GM19193 (cell line): ENCODE measurements around the gene PIGQ.

Experiments used
- POLR2A ChIP-seq: IDR thresholded peaks from 4 replicates; pipeline ENCODE4 v1.6.1; 2011; ENCODE audit not compliant: insufficient read depth, insufficient read length; ENCODE audit errors: extremely low read depth

PIGQ gene

GRCh38 chr16:540645-541340, 29.0 kb upstream of the PIGQ start:
- TF ChIP-seq POLR2A: no peak

DNA sequence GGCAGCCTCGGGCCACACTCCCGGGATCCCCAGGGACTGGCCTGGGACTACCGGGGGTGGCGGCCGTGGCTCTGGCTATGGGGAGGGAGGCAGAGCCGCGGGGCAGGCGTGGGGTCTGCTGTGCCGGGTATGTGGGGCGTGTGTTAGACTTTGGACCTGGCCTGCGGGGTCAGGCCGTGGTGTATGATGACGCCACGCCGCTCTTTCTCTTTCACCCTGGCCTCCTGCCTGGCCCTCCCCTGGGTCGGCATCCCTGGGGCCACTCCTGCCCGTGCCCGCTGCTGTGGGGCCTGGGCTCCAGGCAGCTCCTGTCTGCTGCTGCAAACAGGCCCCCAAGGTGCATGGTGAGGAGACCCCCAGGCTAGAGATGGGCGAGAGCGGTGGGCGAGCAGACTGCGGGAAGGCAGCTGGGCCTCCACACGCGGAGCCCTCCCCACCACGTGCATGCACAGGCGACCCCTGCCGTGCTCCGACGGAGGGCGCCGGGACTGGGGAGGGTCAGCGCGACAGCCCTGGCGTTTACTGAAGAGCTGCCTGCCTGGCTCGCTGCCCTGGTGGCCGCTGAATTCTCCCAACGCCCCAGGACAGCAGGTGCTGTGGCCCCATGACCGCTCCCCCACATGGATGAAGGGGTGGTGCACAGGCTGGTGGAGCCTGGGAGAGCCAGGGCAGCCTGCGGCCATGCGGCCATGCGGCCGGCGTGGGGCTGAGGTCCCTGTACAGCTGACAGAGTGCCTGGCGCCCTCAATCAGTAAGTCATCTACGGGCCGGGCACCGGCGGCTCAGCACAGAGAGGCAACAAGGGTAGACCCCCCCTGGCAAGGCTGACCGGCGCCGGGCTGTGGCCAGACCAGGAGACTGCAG, 26.2 kb upstream of the PIGQ start:
- no peak for TF ChIP-seq POLR2A

DNA sequence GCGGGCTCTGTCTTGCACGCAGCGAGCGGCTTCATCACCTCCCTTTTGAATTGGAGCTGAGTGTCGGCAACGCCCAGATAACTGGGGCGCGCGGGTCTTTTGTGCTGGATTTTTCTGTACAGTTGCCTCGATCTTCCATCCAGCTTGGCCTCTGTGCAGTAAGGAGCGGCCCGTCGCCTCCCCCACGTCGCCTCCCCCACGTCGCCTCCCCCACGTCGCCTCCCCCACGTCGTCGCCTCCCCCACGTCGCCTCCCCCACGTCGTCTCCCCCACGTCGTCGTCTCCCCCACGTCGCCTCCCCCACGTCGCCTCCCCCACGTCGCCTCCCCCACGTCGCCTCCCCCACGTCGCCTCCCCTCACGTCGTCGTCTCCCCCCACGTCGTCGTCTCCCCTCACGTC, 25.3 kb upstream of the PIGQ start:
- TF ChIP-seq POLR2A: no peak

DNA sequence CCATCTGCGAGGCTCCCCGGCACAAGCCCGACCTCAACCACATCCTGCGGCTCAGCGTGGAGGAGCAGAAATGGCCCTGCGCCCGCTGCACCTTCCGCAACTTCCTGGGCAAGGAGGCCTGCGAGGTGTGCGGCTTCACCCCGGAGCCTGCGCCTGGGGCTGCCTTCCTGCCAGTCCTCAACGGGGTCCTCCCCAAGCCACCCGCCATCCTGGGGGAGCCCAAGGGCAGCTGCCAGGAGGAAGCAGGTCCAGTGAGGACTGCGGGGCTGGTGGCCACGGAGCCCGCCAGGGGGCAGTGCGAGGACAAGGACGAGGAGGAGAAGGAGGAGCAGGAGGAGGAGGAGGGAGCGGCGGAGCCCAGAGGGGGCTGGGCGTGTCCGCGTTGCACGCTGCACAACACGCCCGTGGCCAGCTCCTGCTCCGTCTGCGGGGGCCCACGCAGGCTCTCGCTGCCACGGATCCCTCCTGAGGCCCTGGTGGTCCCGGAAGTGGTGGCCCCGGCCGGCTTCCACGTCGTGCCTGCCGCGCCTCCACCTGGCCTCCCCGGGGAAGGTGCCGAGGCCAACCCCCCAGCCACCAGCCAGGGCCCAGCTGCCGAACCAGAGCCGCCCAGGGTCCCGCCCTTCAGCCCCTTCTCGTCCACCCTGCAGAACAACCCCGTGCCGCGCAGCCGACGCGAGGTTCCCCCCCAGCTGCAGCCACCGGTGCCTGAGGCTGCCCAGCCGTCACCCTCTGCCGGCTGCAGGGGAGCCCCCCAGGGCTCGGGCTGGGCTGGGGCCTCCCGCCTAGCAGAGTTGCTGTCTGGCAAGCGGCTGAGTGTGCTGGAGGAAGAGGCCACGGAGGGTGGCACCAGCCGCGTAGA, 22.6 kb upstream of the PIGQ start:
- no peak for TF ChIP-seq POLR2A

DNA sequence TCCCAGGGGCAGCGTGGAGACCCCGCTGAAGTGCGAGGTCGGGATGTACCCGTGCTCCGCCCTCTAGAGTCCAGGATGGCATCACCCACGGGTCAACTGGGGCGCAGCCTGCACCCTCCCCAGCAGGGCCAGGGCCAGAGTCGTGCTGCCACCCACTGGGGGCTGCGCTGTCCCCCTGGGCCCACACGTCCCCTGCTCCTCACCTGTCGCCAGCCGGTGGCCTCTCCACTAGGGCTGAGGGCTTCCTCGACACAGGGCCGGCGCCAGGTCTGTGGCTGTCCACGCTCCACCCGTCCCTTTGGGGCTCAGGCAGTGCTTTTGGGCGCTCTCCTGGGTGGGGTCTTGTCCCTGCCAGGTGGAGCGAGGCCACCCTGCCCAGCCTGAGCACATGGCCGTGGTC, 21.2 kb upstream of the PIGQ start:
- no peak for TF ChIP-seq POLR2A

GRCh38 chr16:549544-550263, 20.1 kb upstream of the PIGQ start:
- TF ChIP-seq POLR2A: no peak

DNA sequence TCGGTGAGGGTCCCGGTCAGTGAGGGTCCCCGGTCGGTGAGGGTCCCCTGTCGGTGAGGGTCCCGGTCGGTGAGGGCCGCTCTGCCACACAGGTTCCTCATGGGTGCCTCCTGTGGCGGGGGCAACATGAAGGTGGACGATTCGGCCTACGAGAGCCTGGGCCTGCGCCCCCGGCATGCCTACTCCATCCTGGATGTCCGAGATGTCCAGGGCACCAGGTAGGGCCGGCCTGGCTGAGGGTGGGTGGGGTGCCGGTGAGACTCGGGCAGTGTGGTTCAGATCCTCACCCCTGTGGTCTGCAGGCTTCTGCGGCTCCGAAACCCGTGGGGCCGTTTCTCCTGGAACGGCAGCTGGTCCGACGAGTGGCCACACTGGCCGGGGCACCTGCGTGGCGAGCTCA, 18.6 kb upstream of the PIGQ start:
- no peak for TF ChIP-seq POLR2A

DNA sequence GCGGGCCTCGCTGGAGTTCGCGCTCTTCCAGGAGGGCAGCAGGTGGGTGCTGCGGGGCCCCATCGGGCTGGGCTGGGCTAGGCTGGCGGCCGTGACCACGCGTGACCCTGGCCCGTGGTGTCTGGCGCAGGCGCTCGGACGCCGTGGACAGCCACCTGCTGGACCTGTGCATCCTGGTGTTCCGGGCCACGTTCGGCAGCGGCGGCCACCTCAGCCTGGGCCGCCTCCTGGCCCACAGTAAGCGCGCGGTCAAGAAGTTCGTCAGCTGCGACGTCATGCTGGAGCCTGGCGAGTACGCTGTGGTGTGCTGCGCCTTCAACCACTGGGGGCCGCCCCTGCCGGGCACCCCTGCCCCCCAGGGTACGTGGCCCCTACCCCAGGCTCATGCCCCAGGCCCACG, 17.6 kb upstream of the PIGQ start:
- TF ChIP-seq POLR2A: no peak

- no peak for TF ChIP-seq POLR2A
Observed at GRCh38 chr16:553601-554296, 16.0 kb upstream of the PIGQ start.

DNA sequence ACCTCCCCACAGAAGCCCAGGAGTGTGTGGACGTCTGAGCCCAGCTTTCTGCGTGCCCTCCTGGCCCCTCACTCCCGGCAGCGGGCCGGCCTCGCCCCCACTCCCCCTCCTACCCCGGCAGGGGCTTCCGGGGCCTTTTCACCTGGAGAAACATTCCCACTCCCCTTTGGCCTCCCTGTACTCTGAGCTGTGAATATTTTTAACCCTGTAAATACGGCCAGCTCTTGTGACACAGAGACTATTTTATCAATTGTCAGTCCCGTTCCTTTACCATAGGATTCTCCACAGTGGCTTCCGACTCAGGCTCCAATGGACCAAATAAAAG, 15.5 kb upstream of the PIGQ start:
- no peak for TF ChIP-seq POLR2A

GRCh38 chr16:554640-555365, 15.0 kb upstream of the PIGQ start:
- no peak for TF ChIP-seq POLR2A

DNA sequence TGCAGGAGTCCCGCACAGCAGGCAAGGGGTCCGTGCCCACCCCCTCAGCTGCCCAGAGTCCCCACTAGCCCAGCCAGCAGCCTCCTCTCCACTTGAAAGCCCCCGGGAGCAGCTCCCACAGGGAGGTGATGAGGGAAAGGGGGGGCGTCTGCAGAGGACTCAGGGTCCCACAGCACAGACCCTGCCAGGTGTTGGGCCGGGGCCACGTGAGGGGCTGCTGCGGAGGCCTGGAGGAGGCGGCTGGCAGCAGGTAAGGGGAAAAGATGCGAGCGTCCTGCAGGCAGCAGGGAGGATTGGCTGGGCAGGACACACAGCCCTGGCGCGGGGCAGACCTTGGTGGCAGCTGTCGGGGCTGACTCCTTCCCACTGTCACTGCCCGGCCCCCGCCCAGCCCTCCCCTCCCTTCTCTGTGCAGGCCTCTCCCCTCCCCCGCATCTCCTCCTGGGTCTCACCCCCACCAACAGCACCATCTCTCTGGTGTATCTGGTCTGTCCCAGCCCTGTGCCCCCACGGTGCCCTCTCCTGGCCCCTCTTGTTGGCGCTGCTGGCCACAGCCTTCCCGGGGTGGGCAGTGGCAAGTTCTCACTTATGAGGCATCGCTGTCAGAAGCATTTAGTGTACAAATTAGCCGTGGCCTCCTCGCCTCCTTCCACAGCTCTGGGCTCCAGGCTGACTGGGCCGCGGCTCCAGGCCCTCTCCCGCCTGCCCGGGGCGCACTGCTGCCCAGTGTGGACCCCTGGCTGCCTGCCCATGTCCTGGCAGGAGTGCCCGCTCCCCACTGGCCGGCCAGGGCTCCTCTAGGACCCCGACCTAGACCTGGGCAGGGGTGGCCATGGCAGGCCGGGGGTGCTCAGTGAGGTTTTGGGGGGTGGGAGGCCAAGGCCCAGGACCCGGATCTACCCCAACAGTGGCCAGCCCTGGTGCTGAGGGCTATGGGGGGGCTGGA, 14.0 kb upstream of the PIGQ start:
- TF ChIP-seq POLR2A: no peak
